ENCODE results near the gene ST6GALNAC3.

GRCh38 chr1:76351655-76352054 lies 277.1 kb downstream of the ST6GALNAC3 start:
- TF ChIP-seq CTCF (IDR thresholded peaks at IDR 0.05), result no peak
- TF ChIP-seq TCF7L2 (IDR thresholded peaks at IDR 0.05; ENCODE audit: low read depth, low read length), result no peak
